ENCODE measurements around the gene CRKL.
A peak's percentile ranks its signal among the peaks of the same experiment; 100 is the strongest.
"Not testable (repeated sequence)": the region's sequence is repeated elsewhere in the genome, so short reads cannot be mapped to it uniquely, and the experiment has no call there.

Gene CRKL

DNA sequence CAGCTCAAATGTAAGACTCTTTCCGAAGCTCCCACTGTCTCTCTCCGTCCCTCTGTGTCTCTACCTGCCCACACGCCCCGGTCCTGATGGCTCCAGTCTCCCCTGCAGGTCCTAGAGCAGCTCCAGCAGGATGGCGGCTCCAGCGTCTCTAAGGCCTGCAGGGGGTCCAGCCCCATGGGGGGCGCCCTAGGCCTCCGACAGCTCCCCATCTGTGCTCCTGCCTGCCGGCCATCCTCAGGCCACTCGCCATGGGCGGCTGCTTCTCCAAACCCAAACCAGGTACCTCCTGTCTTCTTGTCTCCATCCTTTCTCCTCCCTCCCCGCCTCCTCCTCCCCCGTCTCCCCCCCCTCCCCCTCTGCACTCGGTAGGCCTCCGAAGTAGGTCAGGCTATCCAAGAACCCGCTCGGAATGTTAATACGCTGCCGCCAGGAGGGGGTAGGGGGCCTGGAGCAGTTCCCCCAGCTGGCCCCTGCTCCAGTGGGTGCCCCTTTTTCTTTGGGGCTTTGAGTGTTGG, 50.5 kb downstream of the CRKL start:
- no peak for DNase-seq (ENCODE audit: low read depth)

- no peak for DNase-seq (ENCODE audit: low read depth)
These were observed 51.2 kb downstream of the CRKL start for GRCh38 chr22:20968281-20968977.

DNA sequence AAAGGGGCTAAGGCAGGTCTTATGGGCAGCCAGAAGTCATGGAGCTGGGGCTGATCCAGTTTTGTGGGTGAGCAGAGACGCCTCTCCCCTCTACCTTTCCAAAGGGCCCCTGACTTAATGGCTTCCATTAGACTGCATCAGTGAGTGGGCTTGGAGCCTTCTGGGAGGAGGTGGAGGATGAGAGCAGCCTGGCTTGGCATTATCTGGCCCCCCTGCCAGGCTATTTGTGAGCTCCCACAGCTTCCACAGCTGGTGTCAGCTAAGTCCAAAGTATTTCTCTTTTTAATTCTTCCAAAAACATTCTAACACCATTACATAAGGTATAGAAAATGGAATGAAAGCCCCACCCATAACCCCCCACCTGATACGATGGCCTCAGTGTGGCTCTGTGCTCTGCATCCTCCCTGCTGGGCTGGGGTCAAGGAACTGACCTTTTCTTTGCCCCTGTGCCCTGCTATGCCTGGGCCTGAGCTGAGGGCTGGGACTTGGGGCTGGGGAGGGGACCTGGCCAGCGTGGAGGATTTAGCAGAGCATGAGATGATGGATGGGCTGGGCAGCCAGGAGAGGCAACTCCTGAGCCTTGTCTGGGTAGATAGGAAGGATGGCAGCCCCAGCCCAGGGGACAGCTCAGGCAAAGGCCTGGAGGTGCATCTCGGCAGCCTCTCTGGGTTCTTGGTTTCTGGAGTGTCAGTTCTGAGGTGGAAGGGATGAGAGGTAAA, 53.9 kb downstream of the CRKL start:
- DNase-seq (ENCODE audit: low read depth) = no peak

GRCh38 chr22:20972014-20972694, 54.9 kb downstream of the CRKL start:
- DNase-seq (ENCODE audit: low read depth) = not testable (repeated sequence)

- DNase-seq (ENCODE audit: low read depth) = no peak
These were observed 55.8 kb downstream of the CRKL start for GRCh38 chr22:20972933-20973577.

GRCh38 chr22:20973634-20974286, 56.6 kb downstream of the CRKL start:
- DNase-seq (ENCODE audit: low read depth) = no peak

GRCh38 chr22:20974336-20974955, 57.2 kb downstream of the CRKL start:
- DNase-seq (ENCODE audit: low read depth) = no peak

GRCh38 chr22:20975541-20976290, 58.5 kb downstream of the CRKL start:
- DNase-seq (ENCODE audit: low read depth) = no peak

DNA sequence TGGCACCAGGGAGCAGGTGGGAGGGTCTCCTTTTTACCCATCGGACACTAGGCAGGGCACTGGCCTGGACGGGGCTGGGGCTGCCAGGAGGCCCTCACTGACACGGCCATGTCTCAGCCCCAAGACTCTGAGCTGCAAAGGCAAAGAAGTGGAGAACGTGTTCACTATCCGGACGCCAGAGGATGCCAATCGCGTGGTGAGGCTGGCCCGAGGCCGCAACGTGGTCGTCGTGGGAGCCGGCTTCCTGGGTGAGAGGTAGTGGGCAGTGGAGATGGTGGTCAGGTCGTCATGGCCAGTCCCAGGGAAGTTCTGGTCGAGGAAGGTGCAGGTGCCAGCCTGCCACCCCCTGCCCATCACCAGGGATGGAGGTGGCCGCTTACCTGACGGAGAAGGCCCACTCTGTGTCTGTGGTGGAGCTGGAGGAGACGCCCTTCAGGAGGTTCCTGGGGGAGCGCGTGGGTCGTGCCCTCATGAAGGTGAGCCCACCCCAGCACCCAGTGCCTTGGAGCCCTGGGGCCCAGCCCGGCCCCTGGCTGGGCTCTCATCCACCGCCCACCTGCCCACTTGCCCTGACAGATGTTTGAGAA, 59.2 kb downstream of the CRKL start:
- no peak for DNase-seq (ENCODE audit: low read depth)

- no peak for DNase-seq (ENCODE audit: low read depth)
These were observed 59.8 kb downstream of the CRKL start for GRCh38 chr22:20977019-20977418.

- DNase-seq (ENCODE audit: low read depth) = no peak
These were observed 60.4 kb downstream of the CRKL start for GRCh38 chr22:20977516-20978170.

DNA sequence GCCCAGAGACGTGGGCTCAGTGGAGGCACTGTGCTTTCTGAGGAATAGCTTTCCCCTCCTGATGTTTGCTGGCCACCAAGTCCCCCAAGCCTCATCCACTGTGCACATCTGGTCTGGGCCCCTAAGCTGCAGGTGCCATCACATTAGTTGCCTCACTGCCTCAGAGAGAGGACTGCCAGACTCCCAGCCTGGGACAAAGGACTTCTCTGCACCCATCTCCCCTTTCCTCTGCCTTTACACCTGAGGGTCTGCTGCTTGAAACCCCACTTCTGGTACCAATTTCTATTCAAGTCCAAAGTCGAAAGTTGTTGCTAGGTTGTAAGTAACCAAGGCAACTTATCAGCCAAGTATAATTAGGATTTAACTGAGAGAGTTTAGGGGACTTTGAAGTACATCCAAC, 61.2 kb downstream of the CRKL start:
- DNase-seq (ENCODE audit: low read depth) = no peak

- DNase-seq (ENCODE audit: low read depth) = no peak
These were observed 62.1 kb downstream of the CRKL start for GRCh38 chr22:20979243-20979809.

- no peak for DNase-seq (ENCODE audit: low read depth)
These were observed 62.8 kb downstream of the CRKL start for GRCh38 chr22:20979940-20980453.

GRCh38 chr22:20980523-20980922, 63.3 kb downstream of the CRKL start:
- DNase-seq (ENCODE audit: low read depth) = no peak

DNA sequence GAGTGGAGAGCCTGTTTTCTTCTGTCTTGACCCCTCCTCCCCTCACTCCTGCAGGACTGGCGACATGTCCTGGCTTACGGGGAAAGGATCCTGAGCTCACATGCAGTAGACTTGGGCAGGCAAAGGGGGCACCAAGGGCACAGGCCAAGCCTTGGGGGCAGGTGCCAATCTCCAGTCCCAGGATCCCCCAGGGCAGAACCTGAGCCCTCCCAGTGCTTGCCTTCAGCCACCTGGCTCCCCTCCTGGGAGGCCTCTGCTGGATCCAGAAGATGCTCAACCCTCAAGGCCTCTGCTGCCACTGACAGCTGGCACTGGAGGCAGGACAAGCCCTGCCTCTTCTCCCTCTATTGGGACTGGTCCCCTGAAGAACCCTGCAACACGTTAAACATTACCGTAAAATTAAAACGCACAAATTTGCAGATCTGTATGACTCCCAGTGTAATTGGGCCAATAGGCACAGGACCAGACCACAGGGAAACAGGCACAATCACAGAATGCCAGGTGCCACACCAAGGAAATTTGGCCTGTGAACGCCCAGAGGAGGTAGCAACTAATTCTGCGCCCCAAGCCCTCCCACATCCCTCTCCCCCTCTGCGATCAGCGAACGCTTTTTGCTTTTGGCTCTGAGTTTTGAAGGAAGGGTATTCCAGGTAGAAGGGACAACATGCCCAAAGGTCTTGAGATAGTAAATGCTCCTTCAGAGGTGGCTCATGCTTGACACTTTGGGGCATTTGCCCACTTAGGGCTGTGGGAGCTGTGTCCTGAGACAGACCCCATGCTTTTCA, 63.9 kb downstream of the CRKL start:
- no peak for DNase-seq (ENCODE audit: low read depth)

- DNase-seq (ENCODE audit: low read depth) = peak; percentile 36
These were observed 64.8 kb downstream of the CRKL start, which contains the start of gene LZTR1 for GRCh38 chr22:20981787-20982562. LZTR1 (plus strand) TSS chr22:20982297; CDS start chr22:20982372, 75 bp downstream.

GRCh38 chr22:20982563-20982882, 65.3 kb downstream of the CRKL start:
- DNase-seq (ENCODE audit: low read depth) = no peak
